Activated T-helper 2 cell treated with anti-CD3 and anti-CD28 coated beads, Interferon-gamma antibody, Interleukin-2, Interleukin-4, amounts not matched to agents 10 μg/mL and 5 μg/mL and 100 μg/mL, durations not matched to agents 14 hours and 24 hours and 36 hours (primary cell): ENCODE measurements around the gene OPHN1. TPM values are rescaled to one million over a fixed set of nuclear protein-coding genes. Genes with fewer than 3 reads are reported as not detected.

ENCODE experiments used
- DNase-seq: peaks from one replicate; pipeline ENCODE4 v3.0.0; 2021; ENCODE audit warnings: low spot score
- H3K27ac Mint-ChIP-seq: one replicate; pipeline ENCODE4 v1.8.0; 2021; ENCODE audit warnings: mixed read lengths
- H3K27me3 Mint-ChIP-seq: one replicate; pipeline ENCODE4 v1.8.0; 2021; ENCODE audit warnings: low read depth, mixed read lengths
- H3K36me3 Mint-ChIP-seq: one replicate; pipeline ENCODE4 v1.8.0; 2021; ENCODE audit warnings: low read depth, mixed read lengths
- H3K4me1 Mint-ChIP-seq: one replicate; pipeline ENCODE4 v1.8.0; 2021; ENCODE audit warnings: low read depth, mixed read lengths
- H3K4me3 Mint-ChIP-seq: one replicate; pipeline ENCODE4 v1.8.0; 2021; ENCODE audit warnings: low read depth, mild to moderate bottlenecking, moderate library complexity, mixed read lengths
- H3K9me3 Mint-ChIP-seq: one replicate; pipeline ENCODE4 v1.8.0; 2021; ENCODE audit warnings: mixed read lengths
- intact Hi-C: fragments of 100-400 bp; cut with micrococcal nuclease; formaldehyde crosslinking; loops from one replicate; pipeline ENCODE4 v1.15.1; 2023
- total RNA-seq: library from RNA; stranded (reverse); gene quantifications from 2 replicates; pipeline ENCODE4 v1.2.3, GENCODE V29; 2022

OPHN1 gene
- total RNA-seq, 1 donor from 2014 or later: 0.07 TPM

- no peaks in the 10 kb centered on the region for H3K27me3 Mint-ChIP-seq
- H3K36me3 Mint-ChIP-seq: peaks cover 12% of the 10 kb centered on the region
These were observed 269.9 kb downstream of the OPHN1 start for GRCh38 chrX:68163441-68163840.

GRCh38 chrX:68147848-68148247 lies 285.4 kb downstream of the OPHN1 start:
- intact Hi-C loops: no loop called here
- H3K4me3 Mint-ChIP-seq: no peak overlapping the region
- H3K27ac Mint-ChIP-seq: no peak overlapping the region

More at GRCh38 chrX:68163441-68163840, 269.9 kb downstream of the OPHN1 start:
- peaks cover 9% of the 10 kb centered on the region for H3K4me1 Mint-ChIP-seq
- DNase-seq: no peak
- H3K4me3 Mint-ChIP-seq: no peak overlapping the region
- intact Hi-C loops: no loop called here
- peak overlapping the region; percentile 58 for H3K27ac Mint-ChIP-seq
- H3K9me3 Mint-ChIP-seq: peaks cover 8% of the 10 kb centered on the region

GRCh38 chrX:68146054-68146453 lies 287.2 kb downstream of the OPHN1 start:
- no peaks in the 10 kb centered on the region for H3K36me3 Mint-ChIP-seq
- H3K4me1 Mint-ChIP-seq: peaks cover 5% of the 10 kb centered on the region
- no peak overlapping the region for H3K4me3 Mint-ChIP-seq
- H3K9me3 Mint-ChIP-seq: no peaks in the 10 kb centered on the region
- no peak for DNase-seq
- intact Hi-C loops: no loop called here
- H3K27me3 Mint-ChIP-seq: no peaks in the 10 kb centered on the region
- no peak overlapping the region for H3K27ac Mint-ChIP-seq

More at GRCh38 chrX:68147848-68148247, 285.4 kb downstream of the OPHN1 start:
- no peaks in the 10 kb centered on the region for H3K9me3 Mint-ChIP-seq
- H3K4me1 Mint-ChIP-seq: peaks cover 5% of the 10 kb centered on the region
- no peaks in the 10 kb centered on the region for H3K36me3 Mint-ChIP-seq
- DNase-seq: no peak
- H3K27me3 Mint-ChIP-seq: no peaks in the 10 kb centered on the region

GRCh38 chrX:68139791-68140190 lies 293.5 kb downstream of the OPHN1 start:
- intact Hi-C loops: no loop called here
- no peak overlapping the region for H3K4me3 Mint-ChIP-seq
- no peaks in the 10 kb centered on the region for H3K9me3 Mint-ChIP-seq
- no peaks in the 10 kb centered on the region for H3K36me3 Mint-ChIP-seq
- no peaks in the 10 kb centered on the region for H3K27me3 Mint-ChIP-seq
- H3K4me1 Mint-ChIP-seq: no peaks in the 10 kb centered on the region
- no peak for DNase-seq
- H3K27ac Mint-ChIP-seq: no peak overlapping the region

- H3K4me3 Mint-ChIP-seq: no peak overlapping the region
- no peak overlapping the region for H3K27ac Mint-ChIP-seq
- intact Hi-C loops: no loop called here
These were observed 300.1 kb downstream of the OPHN1 start for GRCh38 chrX:68133181-68133580.

GRCh38 chrX:68132749-68133148 lies 300.5 kb downstream of the OPHN1 start:
- Mint-ChIP-seq H3K9me3 (no peaks in the 10 kb centered on the region), H3K27me3 (no peaks in the 10 kb centered on the region), H3K27ac (no peak overlapping the region), H3K4me1 (no peaks in the 10 kb centered on the region), H3K36me3 (no peaks in the 10 kb centered on the region), H3K4me3 (no peak overlapping the region)
- no peak for DNase-seq
- intact Hi-C loops: no loop called here

More at GRCh38 chrX:68133181-68133580, 300.1 kb downstream of the OPHN1 start:
- DNase-seq: no peak
- no peaks in the 10 kb centered on the region for H3K4me1 Mint-ChIP-seq
- H3K27me3 Mint-ChIP-seq: no peaks in the 10 kb centered on the region
- no peaks in the 10 kb centered on the region for H3K9me3 Mint-ChIP-seq
- no peaks in the 10 kb centered on the region for H3K36me3 Mint-ChIP-seq

GRCh38 chrX:68121835-68122234 lies 311.5 kb downstream of the OPHN1 start:
- DNase-seq: no peak
- H3K4me1 Mint-ChIP-seq: no peaks in the 10 kb centered on the region
- no peaks in the 10 kb centered on the region for H3K36me3 Mint-ChIP-seq
- no peak overlapping the region for H3K27ac Mint-ChIP-seq
- H3K4me3 Mint-ChIP-seq: no peak overlapping the region
- intact Hi-C loops: no loop called here
- no peaks in the 10 kb centered on the region for H3K9me3 Mint-ChIP-seq
- H3K27me3 Mint-ChIP-seq: no peaks in the 10 kb centered on the region

- Mint-ChIP-seq H3K27ac (no peak overlapping the region), H3K4me3 (no peak overlapping the region)
These were observed 311.9 kb downstream of the OPHN1 start for GRCh38 chrX:68121371-68121770.

GRCh38 chrX:68115371-68115770 lies 317.9 kb downstream of the OPHN1 start:
- intact Hi-C loops: no loop called here
- Mint-ChIP-seq H3K4me3 (no peak overlapping the region), H3K27me3 (no peaks in the 10 kb centered on the region), H3K9me3 (no peaks in the 10 kb centered on the region), H3K4me1 (no peaks in the 10 kb centered on the region), H3K36me3 (no peaks in the 10 kb centered on the region), H3K27ac (no peak overlapping the region)
- no peak for DNase-seq

More at GRCh38 chrX:68121371-68121770, 311.9 kb downstream of the OPHN1 start:
- intact Hi-C loops: no loop called here
- Mint-ChIP-seq H3K36me3 (no peaks in the 10 kb centered on the region), H3K27me3 (no peaks in the 10 kb centered on the region), H3K4me1 (no peaks in the 10 kb centered on the region), H3K9me3 (no peaks in the 10 kb centered on the region)
- no peak for DNase-seq

GRCh38 chrX:68114573-68115129 lies 318.6 kb downstream of the OPHN1 start:
- Mint-ChIP-seq H3K4me3 (no peak overlapping the region), H3K27ac (no peak overlapping the region), H3K9me3 (no peaks in the 10 kb centered on the region), H3K36me3 (no peaks in the 10 kb centered on the region), H3K4me1 (no peaks in the 10 kb centered on the region), H3K27me3 (no peaks in the 10 kb centered on the region)
- intact Hi-C loops: no loop called here
- DNase-seq: no peak

- DNase-seq: no peak
- no peak overlapping the region for H3K27ac Mint-ChIP-seq
- no peaks in the 10 kb centered on the region for H3K9me3 Mint-ChIP-seq
- H3K27me3 Mint-ChIP-seq: no peaks in the 10 kb centered on the region
- intact Hi-C loops: no loop called here
- no peaks in the 10 kb centered on the region for H3K4me1 Mint-ChIP-seq
- H3K4me3 Mint-ChIP-seq: no peak overlapping the region
- H3K36me3 Mint-ChIP-seq: no peaks in the 10 kb centered on the region
These were observed 319.3 kb downstream of the OPHN1 start for GRCh38 chrX:68113837-68114572.

- no peak overlapping the region for H3K4me3 Mint-ChIP-seq
- no peak for DNase-seq
- H3K36me3 Mint-ChIP-seq: no peaks in the 10 kb centered on the region
- H3K27ac Mint-ChIP-seq: no peak overlapping the region
- intact Hi-C loops: no loop called here
- no peaks in the 10 kb centered on the region for H3K4me1 Mint-ChIP-seq
- no peaks in the 10 kb centered on the region for H3K27me3 Mint-ChIP-seq
- H3K9me3 Mint-ChIP-seq: no peaks in the 10 kb centered on the region
These were observed 321.0 kb downstream of the OPHN1 start for GRCh38 chrX:68112321-68112720.

GRCh38 chrX:68109162-68109561 lies 324.1 kb downstream of the OPHN1 start:
- Mint-ChIP-seq H3K9me3 (peaks cover 1% of the 10 kb centered on the region), H3K4me3 (no peak overlapping the region), H3K36me3 (no peaks in the 10 kb centered on the region), H3K27ac (no peak overlapping the region), H3K4me1 (no peaks in the 10 kb centered on the region), H3K27me3 (no peaks in the 10 kb centered on the region)
- intact Hi-C loops: no loop called here
- DNase-seq: no peak
